ENCODE data around the gene AJUBA.

The AJUBA gene

GRCh38 chr14:22998329-22999012 lies 16.1 kb upstream of the AJUBA start:
- in situ Hi-C loops (cut with HindIII; ENCODE audit: low sequenced_read_pairs), result loop anchor here (10.0 kb wide), 1 partner anchor 46 kb away; the partner anchor contains the start of gene PSMB11
- H3K4me3 ChIP-seq (ENCODE audit: low read depth, low read length), result no peak overlapping the region
- DNase-seq (ENCODE audit: low read depth), result no peak
- TF ChIP-seq CTCF (IDR thresholded peaks at IDR 0.05; ENCODE audit: low read depth, low read length, missing control alignments), result no peak

- no peak for TF ChIP-seq CTCF (IDR thresholded peaks at IDR 0.05; ENCODE audit: low read depth, low read length, missing control alignments)
- DNase-seq (ENCODE audit: low read depth), result no peak
- no peak overlapping the region for H3K4me3 ChIP-seq (ENCODE audit: low read depth, low read length)
- in situ Hi-C loops (cut with HindIII; ENCODE audit: low sequenced_read_pairs), result loop anchor here (10.0 kb wide), 1 partner anchor 47 kb away; the partner anchor contains the start of gene PSMB11
Measured at GRCh38 chr14:22997676-22998323, 15.4 kb upstream of the AJUBA start.

GRCh38 chr14:22996768-22997654 lies 14.7 kb upstream of the AJUBA start:
- no peak overlapping the region for H3K4me3 ChIP-seq (ENCODE audit: low read depth, low read length)
- in situ Hi-C loops (cut with HindIII; ENCODE audit: low sequenced_read_pairs), result loop anchor here (10.0 kb wide), 1 partner anchor 48 kb away; the partner anchor contains the start of gene PSMB11
- no peak for TF ChIP-seq CTCF (IDR thresholded peaks at IDR 0.05; ENCODE audit: low read depth, low read length, missing control alignments)
- DNase-seq (ENCODE audit: low read depth), result no peak

- no peak overlapping the region for H3K4me3 ChIP-seq (ENCODE audit: low read depth, low read length)
- no peak for TF ChIP-seq CTCF (IDR thresholded peaks at IDR 0.05; ENCODE audit: low read depth, low read length, missing control alignments)
- DNase-seq (ENCODE audit: low read depth), result no peak
- in situ Hi-C loops (cut with HindIII; ENCODE audit: low sequenced_read_pairs), result loop anchor here (10.0 kb wide), 1 partner anchor 49 kb away; the partner anchor contains the start of gene PSMB11
Measured at GRCh38 chr14:22995889-22996625, 13.7 kb upstream of the AJUBA start.

- peak; percentile 80 for TF ChIP-seq CTCF (IDR thresholded peaks at IDR 0.05; ENCODE audit: low read depth, low read length, missing control alignments)
- in situ Hi-C loops (cut with HindIII; ENCODE audit: low sequenced_read_pairs), result loop anchor here (10.0 kb wide), 1 partner anchor 50 kb away; the partner anchor contains the start of gene PSMB11
- H3K4me3 ChIP-seq (ENCODE audit: low read depth, low read length), result no peak overlapping the region
- DNase-seq (ENCODE audit: low read depth), result no peak
Measured at GRCh38 chr14:22994762-22995275, 12.5 kb upstream of the AJUBA start.

All from astrocyte of the cerebellum (primary cell).